Liver (tissue), 9 donors: ENCODE results near the gene MYLIP. TPM values are rescaled to one million over a fixed set of nuclear protein-coding genes. Genes with fewer than 3 reads are reported as not detected.

Experiments used
- DNase-seq: peaks from one replicate; pipeline ENCODE4 v3.0.0-alpha.2; 2017; ENCODE audit warnings: low spot score
- H3K27ac ChIP-seq, 2 donors: one replicate each; pipeline ENCODE4 v1.7.0; 2013; ENCODE audit warnings: inconsistent platforms in 2 of 2, low read length in 2 of 2, control low read depth in 1 of 2, low read depth in 1 of 2, mild to moderate bottlenecking in 1 of 2
- H3K27me3 ChIP-seq, 4 donors: one replicate each; pipeline versions ENCODE4 v1.6.1 to v1.7.0; 2013; ENCODE audit warnings: low read length in 3 of 4, inconsistent platforms in 1 of 4, mild to moderate bottlenecking in 1 of 4, moderate library complexity in 1 of 4; ENCODE audit not compliant: control insufficient read depth in 4 of 4, insufficient read depth in 4 of 4
- H3K36me3 ChIP-seq, 4 donors: one replicate each; pipeline versions ENCODE4 v1.6.1 to v1.7.0; 2013; ENCODE audit warnings: low read length in 3 of 4, mild to moderate bottlenecking in 3 of 4, low read depth in 1 of 4, moderate library complexity in 1 of 4; ENCODE audit not compliant: control insufficient read depth in 4 of 4, insufficient read depth in 3 of 4
- H3K4me1 ChIP-seq, 4 donors: one replicate each; pipeline versions ENCODE4 v1.6.1 to v1.7.0; 2013; ENCODE audit warnings: low read length in 3 of 4, mild to moderate bottlenecking in 3 of 4, moderate library complexity in 1 of 4; ENCODE audit not compliant: control insufficient read depth in 4 of 4, insufficient read depth in 4 of 4
- H3K4me3 ChIP-seq, 3 donors: one replicate each; pipeline versions ENCODE4 v1.6.1 to v1.7.0; 2013; ENCODE audit warnings: low read length in 3 of 3, control low read depth in 1 of 3, low read depth in 1 of 3, mild to moderate bottlenecking in 1 of 3
- H3K9ac ChIP-seq, 2 donors: one replicate each; pipeline ENCODE4 v1.7.0; 2013; ENCODE audit warnings: low read length in 2 of 2, mild to moderate bottlenecking in 2 of 2, moderate library complexity in 2 of 2, control low read depth in 1 of 2, low read depth in 1 of 2
- H3K9me3 ChIP-seq, 4 donors: one replicate each; pipeline versions ENCODE4 v1.6.1 to v1.7.0; 2013; ENCODE audit warnings: low read length in 3 of 4; ENCODE audit not compliant: control insufficient read depth in 4 of 4
- ATF3 ChIP-seq: IDR thresholded peaks from 2 replicates; pipeline ENCODE4 v1.6.1; 2016; ENCODE audit warnings: antibody characterized with exemption
- CTCF ChIP-seq: fragments of 150-350 bp; IDR thresholded peaks from 2 replicates; pipeline ENCODE4 v1.5.1; 2017; ENCODE audit warnings: improper control_type of control experiment, low read depth, low read length; ENCODE audit not compliant: missing input control
- EGR1 ChIP-seq, 2 donors: IDR thresholded peaks; 2 replicates each; pipeline ENCODE4 v1.6.1; 2016 to 2018; ENCODE audit warnings: antibody characterized with exemption in 2 of 2, low read depth in 2 of 2
- FOXA1 ChIP-seq: IDR thresholded peaks from 2 replicates; pipeline ENCODE4 v1.6.1; 2016; ENCODE audit warnings: antibody characterized with exemption
- FOXA2 ChIP-seq: IDR thresholded peaks from 2 replicates; pipeline ENCODE4 v1.6.1; 2016; ENCODE audit warnings: antibody characterized with exemption
- GABPA ChIP-seq, 2 donors: IDR thresholded peaks in 1 of 2; conservative IDR thresholded peaks in 1 of 2; 2 replicates each; pipeline ENCODE4 v1.6.1; 2016; ENCODE audit warnings: antibody characterized with exemption in 2 of 2, mild to moderate bottlenecking in 1 of 2, moderate library complexity in 1 of 2
- HNF4A ChIP-seq, 2 donors: conservative IDR thresholded peaks; 2 replicates each; pipeline ENCODE4 v1.6.1; 2016; ENCODE audit warnings: antibody characterized with exemption in 2 of 2, mild to moderate bottlenecking in 2 of 2
- HNF4G ChIP-seq: IDR thresholded peaks from 2 replicates; pipeline ENCODE4 v1.6.1; 2016; ENCODE audit warnings: antibody characterized with exemption
- JUND ChIP-seq, 2 donors: IDR thresholded peaks; 2 replicates each; pipeline ENCODE4 v1.6.1; 2016; ENCODE audit warnings: antibody characterized with exemption in 2 of 2
- MAX ChIP-seq: IDR thresholded peaks from 2 replicates; pipeline ENCODE4 v1.6.1; 2016; ENCODE audit warnings: antibody characterized with exemption
- NR2F2 ChIP-seq: IDR thresholded peaks from 2 replicates; pipeline ENCODE4 v1.6.1; 2016; ENCODE audit warnings: antibody characterized with exemption
- RAD21 ChIP-seq, 2 donors: IDR thresholded peaks; 2 replicates each; pipeline ENCODE4 v1.6.1; 2016; ENCODE audit warnings: antibody characterized with exemption in 2 of 2, mild to moderate bottlenecking in 2 of 2
- REST ChIP-seq: IDR thresholded peaks from 2 replicates; pipeline ENCODE4 v1.6.1; 2016; ENCODE audit warnings: antibody characterized with exemption, mild to moderate bottlenecking
- RXRA ChIP-seq, 2 donors: IDR thresholded peaks; 2 replicates each; pipeline ENCODE4 v1.6.1; 2017 to 2018; ENCODE audit warnings: antibody characterized with exemption in 2 of 2, mild to moderate bottlenecking in 1 of 2
- SP1 ChIP-seq: IDR thresholded peaks from 2 replicates; pipeline ENCODE4 v1.6.1; 2018; ENCODE audit warnings: antibody characterized with exemption, mild to moderate bottlenecking
- TAF1 ChIP-seq: conservative IDR thresholded peaks from 2 replicates; pipeline ENCODE4 v1.6.1; 2016; ENCODE audit warnings: antibody characterized with exemption, mild to moderate bottlenecking
- YY1 ChIP-seq: IDR thresholded peaks from 2 replicates; pipeline ENCODE4 v1.6.1; 2016; ENCODE audit warnings: antibody characterized with exemption, mild to moderate bottlenecking
- ZBTB33 ChIP-seq: IDR thresholded peaks from 2 replicates; pipeline ENCODE4 v1.6.1; 2016; ENCODE audit warnings: antibody characterized with exemption
- WGBS: extraction: QIAGEN DNeasy Blood & Tissue Kit; methylation state at CpG from one replicate; pipeline ENCODE4 v1.1.7; 2013; 5-methylcytosine and 5-hydroxymethylcytosine counted together
- polyA plus RNA-seq, 2 donors: library from polyadenylated mRNA; stranded (reverse) in 1 of 2; unstranded in 1 of 2; fragments of 200-250 nt in 1 of 2; fragments of >200 nt in 1 of 2; fragmentation: Nextera tagmentation in 1 of 2; extraction: Ambion mirVana in 1 of 2; gene quantifications; one replicate each; pipeline versions ENCODE4 v1.2.1 to v1.2.3, GENCODE V29; 2013 to 2015
- total RNA-seq, 2 donors: library from RNA; depleted of rRNA; stranded (reverse); fragments of >200 nt; gene quantifications; one replicate each; pipeline ENCODE4 v1.2.3, GENCODE V29; 2014
- donor health status: healthy.
- donor health status: healthy.
- donor health status: healthy.
- donor health status: healthy.
- donor health status: healthy.

Gene MYLIP
- total and polyA plus RNA-seq, 4 donors: 2.7 to 29.4 (median 4.4) TPM

- no peak overlapping the region for H3K9ac ChIP-seq
- H3K27ac ChIP-seq: no peak overlapping the region
- TF ChIP-seq SP1: no peak
- TF ChIP-seq JUND (IDR thresholded peaks at IDR 0.05): no peak
- TF ChIP-seq NR2F2: no peak
- TF ChIP-seq REST: no peak
- no peak for TF ChIP-seq FOXA1
- TF ChIP-seq CTCF: no peak
- TF ChIP-seq EGR1 (IDR thresholded peaks at IDR 0.05; ENCODE audit: low read depth in 2 of 2): no peak
- TF ChIP-seq RXRA (IDR thresholded peaks at IDR 0.05): no peak
- no peak for TF ChIP-seq HNF4G
- no peak for TF ChIP-seq RAD21 (IDR thresholded peaks at IDR 0.05)
- no peak for TF ChIP-seq MAX
- no peak for TF ChIP-seq GABPA (IDR thresholded peaks at IDR 0.05 in 1 of 2, conservative IDR thresholded peaks at IDR 0.05 in 1 of 2)
- no peak for TF ChIP-seq ZBTB33
- TF ChIP-seq HNF4A (conservative IDR thresholded peaks at IDR 0.05): no peak
- TF ChIP-seq ATF3: no peak
- TF ChIP-seq TAF1: no peak
- TF ChIP-seq YY1: no peak
- WGBS: 71% methylated on average over 2 of the region's 2 CpGs
- H3K4me1 ChIP-seq: peaks cover 0 to 3% (median 0%) of the 10 kb centered on the region in 4 donors
- no peak for DNase-seq
- H3K9me3 ChIP-seq: no peaks in the 10 kb centered on the region
- peaks cover 0 to 3% (median 0%) of the 10 kb centered on the region in 4 donors for H3K27me3 ChIP-seq
- H3K4me3 ChIP-seq: no peak overlapping the region
- no peaks in the 10 kb centered on the region for H3K36me3 ChIP-seq
Measured at GRCh38 chr6:16187176-16187575, 58.3 kb downstream of the MYLIP start.

GRCh38 chr6:16190214-16190613 is 61.3 kb downstream of the MYLIP start:
- H3K4me3 ChIP-seq: no peak overlapping the region
- H3K27ac ChIP-seq: no peak overlapping the region
- no peaks in the 10 kb centered on the region for H3K36me3 ChIP-seq
- H3K9me3 ChIP-seq: no peaks in the 10 kb centered on the region
- H3K4me1 ChIP-seq: no peaks in the 10 kb centered on the region
- no peak for DNase-seq
- peaks cover 0 to 3% (median 1%) of the 10 kb centered on the region in 4 donors for H3K27me3 ChIP-seq
- TF ChIP-seq NR2F2: no peak
- no peak for TF ChIP-seq MAX
- TF ChIP-seq YY1: no peak
- TF ChIP-seq FOXA2: no peak
- TF ChIP-seq GABPA (IDR thresholded peaks at IDR 0.05 in 1 of 2, conservative IDR thresholded peaks at IDR 0.05 in 1 of 2): no peak
- no peak for TF ChIP-seq FOXA1
- no peak for TF ChIP-seq REST
- TF ChIP-seq SP1: no peak
- TF ChIP-seq ZBTB33: no peak
- no peak for TF ChIP-seq HNF4A (conservative IDR thresholded peaks at IDR 0.05)
- no peak for TF ChIP-seq HNF4G
- H3K9ac ChIP-seq: no peak overlapping the region
- 84% methylated on average over 1 of the region's 1 CpG for WGBS
